Kidney tubule cell (primary cell): ENCODE data around the gene KRTAP13-4.

Experiments used
- DNase-seq: peaks from one replicate; pipeline ENCODE4 v3.0.0-alpha.2; 2018; ENCODE audit warnings: low spot score

Gene KRTAP13-4, protein sequence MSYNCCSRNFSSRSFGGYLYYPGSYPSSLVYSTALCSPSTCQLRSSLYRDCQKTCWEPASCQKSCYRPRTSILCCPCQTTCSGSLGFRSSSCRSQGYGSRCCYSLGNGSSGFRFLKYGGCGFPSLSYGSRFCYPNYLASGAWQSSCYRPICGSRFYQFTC

DNA sequence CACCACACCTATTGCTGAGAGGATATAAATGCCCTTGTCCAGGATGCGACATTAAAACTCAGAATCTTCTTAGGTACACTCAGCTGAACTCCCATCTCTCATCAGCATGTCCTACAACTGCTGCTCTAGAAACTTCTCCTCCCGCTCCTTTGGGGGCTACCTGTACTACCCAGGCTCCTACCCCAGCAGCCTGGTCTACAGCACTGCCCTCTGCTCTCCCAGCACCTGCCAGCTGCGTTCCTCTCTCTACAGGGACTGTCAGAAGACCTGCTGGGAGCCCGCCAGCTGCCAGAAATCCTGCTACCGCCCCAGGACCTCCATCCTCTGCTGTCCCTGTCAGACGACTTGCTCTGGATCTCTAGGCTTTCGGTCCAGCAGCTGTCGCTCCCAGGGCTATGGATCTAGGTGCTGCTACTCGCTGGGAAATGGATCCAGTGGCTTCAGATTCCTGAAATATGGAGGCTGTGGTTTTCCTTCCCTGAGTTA is at the start of gene KRTAP13-4:
TSS of gene KRTAP13-4 (plus strand) at position 51 of the 486 bp plus-strand sequence. CDS start at position 107, 56 bp downstream.
- no peak for DNase-seq

DNA sequence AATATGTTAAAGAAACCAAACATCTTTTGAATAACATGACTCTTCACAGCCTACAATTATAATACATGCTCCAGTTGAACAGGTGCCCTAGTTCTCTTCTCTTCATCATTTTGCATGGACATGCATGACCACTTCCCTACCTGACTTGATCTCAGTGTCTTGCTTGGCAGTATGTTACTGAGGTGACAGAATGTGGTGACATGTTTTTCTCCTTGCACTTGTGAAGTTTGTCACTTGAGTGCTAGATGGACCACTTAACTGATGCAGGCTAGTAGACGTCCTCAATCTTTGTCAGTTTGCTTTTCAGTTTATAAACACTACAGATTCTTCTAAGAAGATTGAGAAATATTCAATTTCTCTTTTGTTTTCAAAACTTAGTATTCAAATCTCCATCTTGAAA is 47.8 kb upstream of the KRTAP13-4 start:
- no peak for DNase-seq

DNA sequence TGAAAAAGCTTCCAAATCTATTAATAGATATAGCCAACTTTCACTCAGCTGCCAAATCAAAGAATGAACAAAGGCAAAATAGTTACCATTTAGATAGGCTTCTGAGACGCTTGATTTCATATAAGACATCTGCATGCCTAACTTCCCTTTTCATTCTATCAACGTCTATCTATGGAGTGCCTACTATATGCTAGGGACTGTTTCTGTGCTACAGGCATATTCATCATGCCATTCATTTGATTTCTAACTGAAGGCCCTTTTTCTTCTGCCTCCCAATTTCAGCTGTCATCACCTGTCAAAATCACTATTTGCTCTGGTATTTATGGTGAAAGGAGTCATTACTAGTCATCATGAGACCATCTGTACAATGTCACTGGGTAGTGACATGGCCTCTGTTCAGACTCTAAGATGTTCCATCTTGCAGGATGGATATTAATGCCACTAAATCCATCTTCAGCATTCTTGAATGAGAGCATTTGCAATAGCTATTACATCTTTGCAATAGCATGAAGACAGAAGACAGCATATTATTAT is 38.5 kb upstream of the KRTAP13-4 start:
- DNase-seq = no peak

DNA sequence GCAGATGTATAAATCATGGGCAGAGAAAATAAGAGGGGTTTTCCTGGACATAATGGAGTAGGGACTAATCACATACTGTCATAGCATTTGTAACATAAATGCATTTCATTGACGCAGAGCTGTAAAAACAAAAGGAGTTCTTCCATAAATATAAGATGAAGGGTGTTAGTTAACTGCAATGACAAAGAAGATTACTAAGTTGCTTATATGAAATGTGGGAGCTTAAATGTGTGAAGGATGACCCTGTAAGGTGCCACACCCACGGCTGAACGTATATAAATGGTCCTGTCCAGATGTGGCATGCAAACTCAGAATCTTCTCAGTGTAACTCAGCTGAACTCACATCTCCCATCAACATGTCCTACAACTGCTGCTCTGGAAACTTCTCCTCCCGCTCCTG is 34.3 kb upstream of the KRTAP13-4 start, which contains the start of gene KRTAP13-1:
TSS of gene KRTAP13-1 (plus strand) at position 301 of the 400 bp plus-strand sequence. CDS start at position 357, 56 bp downstream.
- DNase-seq = no peak

DNA sequence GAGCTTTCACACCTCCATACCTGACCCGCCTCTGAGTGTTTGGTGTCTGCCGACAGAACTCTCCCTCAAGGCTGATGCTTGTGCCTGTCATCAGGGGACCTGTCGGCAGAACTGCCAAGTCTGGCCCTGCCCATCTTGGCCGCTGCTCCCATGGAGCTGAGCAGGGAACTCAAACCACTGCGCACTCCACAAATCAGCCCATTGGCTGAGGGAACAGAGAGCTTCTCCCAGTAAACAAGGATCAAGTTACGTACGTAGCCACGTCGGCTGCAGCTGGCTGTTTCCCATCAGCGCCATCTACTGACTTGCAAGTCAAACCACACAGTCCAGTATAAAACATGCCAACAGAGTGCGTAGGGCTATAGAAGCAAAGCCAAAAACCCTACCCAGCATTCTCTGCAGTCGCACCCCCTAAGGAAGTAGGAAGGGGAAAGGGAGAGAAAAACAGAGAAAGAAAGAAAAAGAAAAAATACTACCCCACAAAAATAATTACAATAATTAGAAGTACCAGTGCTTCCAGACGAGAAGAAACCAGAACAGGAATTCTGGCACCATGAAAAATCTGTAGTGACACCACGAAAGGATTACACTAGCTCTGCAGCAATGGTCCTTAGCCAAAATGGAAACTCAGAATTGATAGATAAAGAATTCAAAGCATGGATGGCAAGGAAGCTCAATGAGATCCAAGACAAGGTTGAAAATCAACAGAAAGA is 21.1 kb upstream of the KRTAP13-4 start:
- peak; percentile 80 for DNase-seq

DNA sequence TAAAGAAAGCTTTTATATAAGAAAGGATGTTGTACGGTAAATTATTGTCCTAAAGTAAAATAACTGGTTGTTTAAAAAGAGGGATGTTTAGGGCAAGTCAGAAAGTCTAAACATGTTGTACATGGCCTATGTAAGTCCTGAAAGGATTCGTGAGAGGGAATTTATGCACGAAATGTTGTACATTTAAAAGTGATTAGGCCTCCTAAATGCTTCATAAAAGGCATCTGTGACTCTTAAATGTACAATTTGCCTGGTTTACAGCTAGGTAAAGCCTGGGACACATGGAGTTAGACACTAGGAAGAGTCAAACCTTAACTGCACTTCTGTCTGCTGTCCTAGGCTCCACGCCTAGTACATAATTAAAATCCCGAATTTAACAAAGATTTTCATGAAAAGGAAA is 14.0 kb upstream of the KRTAP13-4 start:
- DNase-seq = no peak

DNA sequence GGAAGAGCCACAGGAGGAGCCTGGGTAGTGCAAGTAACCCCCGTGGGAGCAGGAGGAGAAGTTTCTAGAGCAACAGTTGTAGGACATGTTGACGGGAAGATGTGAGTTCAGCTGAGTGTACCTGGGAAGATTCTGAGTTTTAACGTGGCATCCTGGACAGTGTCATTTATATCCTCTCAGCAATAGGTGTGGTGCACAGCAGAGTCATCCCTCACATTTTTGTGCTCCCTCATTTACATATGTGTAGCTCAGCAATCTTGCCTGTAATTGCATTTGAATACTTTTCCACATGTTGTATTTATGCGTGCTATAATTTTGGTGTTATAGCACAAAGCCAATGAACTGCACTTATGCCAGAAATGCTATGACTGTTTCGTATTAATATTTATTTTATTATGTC is 4.2 kb upstream of the KRTAP13-4 start, which contains the start of gene KRTAP13-3:
TSS of gene KRTAP13-3 (minus strand) at position 101 of the 400 bp plus-strand sequence. CDS start at position 87, 14 bp downstream.
- DNase-seq = no peak

DNA sequence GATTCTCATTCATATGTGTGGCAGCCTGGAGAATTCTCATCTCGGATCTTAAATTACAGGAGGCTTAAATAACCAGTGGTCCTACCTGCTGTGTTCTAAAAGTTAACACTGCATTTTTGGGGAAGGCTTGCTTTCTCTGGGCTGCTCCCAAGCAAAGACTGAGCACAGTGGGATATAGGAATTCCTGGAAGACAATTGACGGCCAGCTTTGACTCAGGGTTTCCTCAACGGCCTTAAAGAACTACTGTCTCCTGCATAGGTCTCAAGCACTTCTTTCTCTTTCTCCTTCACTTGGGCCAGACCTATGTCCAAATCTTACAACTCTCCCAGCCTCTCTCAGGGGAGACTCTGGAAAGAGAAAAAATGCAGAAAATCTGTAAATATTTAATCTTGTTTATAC is 3.3 kb upstream of the KRTAP13-4 start:
- no peak for DNase-seq

DNA sequence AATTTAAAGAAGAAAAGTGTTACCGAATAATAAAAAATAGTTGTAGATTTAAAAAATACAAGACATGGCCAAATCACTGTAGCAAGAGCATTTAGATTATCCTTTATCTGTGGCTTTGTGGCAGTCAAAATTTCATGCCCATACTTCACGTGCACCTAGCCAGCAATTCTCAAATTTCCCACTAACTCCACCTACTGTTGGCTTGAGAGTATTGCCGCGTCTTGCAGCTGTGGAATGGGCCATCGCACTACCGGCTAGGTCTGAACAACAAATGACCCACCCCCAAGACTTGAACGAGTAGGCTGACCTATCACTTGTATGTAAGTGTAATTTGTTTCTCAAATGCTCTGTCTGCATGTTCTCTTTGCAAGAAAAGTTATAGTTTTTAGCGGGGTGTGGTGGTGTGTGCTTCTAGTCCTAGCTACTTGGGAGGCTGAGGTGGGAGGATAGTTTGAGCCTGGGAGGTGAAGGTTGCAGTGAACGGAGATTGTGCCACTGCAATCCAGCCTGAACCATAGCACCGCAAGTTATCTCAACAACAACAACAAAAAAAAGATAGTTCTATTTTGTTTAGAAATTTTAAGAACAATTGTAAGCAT is 4.1 kb downstream of the KRTAP13-4 start:
- peak; percentile 38 for DNase-seq

DNA sequence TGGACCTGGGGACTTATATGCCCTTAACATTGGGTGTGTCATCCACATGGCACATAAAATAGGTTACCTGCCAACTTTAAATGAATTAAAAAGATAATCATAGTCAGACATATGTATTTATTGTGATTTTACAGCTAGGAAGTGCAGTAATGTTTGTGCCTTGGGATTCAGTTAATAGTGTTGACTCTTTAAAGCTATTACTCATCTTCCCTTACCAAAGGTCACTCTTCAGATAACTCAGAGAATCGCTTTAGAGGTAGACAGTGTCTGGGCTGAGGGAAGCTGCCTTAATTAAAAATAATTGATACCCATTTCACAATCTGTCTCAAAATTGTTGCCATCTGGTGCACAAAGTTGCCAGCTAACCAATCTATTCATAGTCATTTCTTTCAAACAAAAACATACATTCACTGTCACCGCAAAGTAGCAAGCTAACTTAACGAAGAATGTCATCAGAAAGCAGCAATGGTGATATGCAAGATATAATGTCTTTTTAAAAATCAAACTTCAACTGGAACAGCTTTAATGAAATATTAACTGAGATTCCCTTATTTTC is 7.1 kb downstream of the KRTAP13-4 start:
- no peak for DNase-seq

DNA sequence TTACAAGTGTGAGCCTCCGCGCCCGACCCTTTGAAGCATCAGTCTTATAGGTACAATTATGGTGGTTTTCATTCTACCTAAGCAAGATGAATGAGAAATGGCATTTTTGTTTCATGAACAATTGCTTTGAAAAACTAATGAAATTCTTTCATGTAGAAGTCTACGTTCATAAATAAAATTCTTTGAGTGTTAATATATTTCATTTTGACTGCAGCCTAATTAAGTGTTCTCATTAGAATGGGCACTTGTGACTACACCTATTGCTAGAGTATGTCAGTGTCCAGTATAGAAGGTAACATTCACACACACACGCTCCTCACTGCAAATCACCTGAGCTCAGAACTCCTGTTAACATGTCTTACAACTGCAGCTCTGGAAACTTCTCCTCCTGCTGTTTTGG is 10.0 kb downstream of the KRTAP13-4 start, which contains the start of gene KRTAP15-1:
TSS of gene KRTAP15-1 (plus strand) at position 301 of the 400 bp plus-strand sequence. CDS start at position 354, 53 bp downstream.
- DNase-seq = no peak

DNA sequence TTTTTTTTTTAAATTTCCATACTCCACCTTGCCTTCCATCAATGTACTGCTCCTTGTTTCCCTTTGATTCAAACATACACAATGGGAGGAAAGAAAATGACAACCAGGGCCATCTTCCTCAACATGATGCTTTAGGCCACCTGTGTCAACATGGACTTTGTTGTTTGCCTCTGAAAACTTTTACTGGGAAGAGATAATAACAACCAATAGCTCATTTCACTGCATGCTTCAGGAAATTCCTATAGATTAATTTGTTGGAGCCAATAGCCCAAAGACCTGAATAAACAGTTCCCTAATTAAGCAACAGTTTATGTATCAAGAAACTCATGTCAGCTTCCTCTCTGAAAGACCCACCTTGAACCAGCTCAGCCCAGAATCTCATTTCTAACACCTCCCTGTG is 13.2 kb downstream of the KRTAP13-4 start:
- DNase-seq = no peak

DNA sequence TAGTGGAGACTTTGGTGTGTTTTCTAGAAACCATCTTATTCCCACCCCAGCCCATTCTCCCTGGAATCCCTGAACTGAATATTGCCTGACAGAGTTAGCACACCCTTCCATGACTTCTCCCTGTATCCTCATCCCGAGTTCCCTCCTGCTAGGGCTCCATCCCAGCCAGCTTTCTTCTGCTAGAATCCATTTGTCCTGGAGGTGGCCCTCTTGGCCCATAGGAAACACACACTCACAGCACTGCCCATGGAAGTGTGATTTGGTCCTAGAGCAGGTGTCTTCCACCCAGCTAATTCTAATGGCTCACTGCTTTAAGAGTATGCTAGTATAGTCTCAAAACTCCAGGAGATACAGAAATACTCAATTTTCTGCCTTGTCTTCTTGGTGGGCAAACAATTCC is 14.2 kb downstream of the KRTAP13-4 start:
- no peak for DNase-seq

DNA sequence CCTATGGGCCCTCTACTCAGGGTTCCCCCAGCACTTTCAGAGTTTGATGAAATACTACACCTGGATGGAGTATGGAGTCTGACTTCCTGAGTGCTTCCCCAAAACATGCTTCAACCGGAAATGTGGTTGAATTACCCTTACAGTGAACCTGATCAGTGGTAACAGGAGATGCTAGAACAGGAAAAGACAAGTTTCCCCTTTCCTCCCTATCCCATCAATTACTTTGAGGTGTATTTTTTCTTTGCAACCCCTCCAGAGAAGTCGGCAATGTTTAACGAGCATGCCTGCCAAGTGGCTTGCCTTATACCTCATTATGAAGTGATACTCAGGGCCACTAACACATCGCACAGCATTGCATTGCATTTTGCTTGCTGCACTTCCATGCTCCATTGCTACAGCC is 17.0 kb downstream of the KRTAP13-4 start:
- no peak for DNase-seq

DNA sequence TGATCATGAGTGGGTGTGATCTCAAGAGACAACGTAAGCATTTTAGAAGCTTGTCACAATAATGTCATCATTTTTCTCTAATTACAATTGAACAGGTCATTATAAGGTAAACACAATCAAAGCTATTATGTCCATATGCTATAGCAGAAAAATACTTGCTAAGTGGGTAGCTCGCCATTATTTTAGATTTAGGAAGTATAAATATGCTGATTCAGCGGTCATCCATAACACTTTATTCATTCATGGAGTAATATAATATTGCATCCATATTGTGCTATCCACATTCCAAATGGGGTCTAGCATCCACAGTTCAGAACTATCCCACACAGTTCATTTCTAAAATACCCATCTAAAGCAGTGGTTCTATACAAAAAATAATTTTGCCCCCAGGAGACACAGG is 18.5 kb downstream of the KRTAP13-4 start:
- DNase-seq = no peak

DNA sequence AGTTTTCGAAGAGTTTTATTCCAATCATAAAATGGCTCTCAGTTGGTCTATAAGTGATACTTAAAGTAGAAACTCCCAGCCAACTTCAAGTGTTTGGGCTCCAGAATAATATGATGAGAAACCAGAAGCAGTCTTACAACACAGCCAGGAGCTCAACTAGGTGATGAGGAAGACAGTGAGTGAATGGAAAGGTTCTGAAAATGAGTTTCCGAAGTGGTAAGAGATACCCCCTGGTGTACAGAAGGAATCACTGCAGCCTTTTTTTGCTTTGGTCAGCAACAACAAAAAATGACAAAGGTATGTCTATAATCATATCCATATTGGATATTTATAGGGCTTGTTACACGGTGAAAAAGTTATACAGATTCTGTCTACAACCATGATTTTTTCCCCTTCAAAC is 33.7 kb downstream of the KRTAP13-4 start:
- peak; percentile 5 for DNase-seq

DNA sequence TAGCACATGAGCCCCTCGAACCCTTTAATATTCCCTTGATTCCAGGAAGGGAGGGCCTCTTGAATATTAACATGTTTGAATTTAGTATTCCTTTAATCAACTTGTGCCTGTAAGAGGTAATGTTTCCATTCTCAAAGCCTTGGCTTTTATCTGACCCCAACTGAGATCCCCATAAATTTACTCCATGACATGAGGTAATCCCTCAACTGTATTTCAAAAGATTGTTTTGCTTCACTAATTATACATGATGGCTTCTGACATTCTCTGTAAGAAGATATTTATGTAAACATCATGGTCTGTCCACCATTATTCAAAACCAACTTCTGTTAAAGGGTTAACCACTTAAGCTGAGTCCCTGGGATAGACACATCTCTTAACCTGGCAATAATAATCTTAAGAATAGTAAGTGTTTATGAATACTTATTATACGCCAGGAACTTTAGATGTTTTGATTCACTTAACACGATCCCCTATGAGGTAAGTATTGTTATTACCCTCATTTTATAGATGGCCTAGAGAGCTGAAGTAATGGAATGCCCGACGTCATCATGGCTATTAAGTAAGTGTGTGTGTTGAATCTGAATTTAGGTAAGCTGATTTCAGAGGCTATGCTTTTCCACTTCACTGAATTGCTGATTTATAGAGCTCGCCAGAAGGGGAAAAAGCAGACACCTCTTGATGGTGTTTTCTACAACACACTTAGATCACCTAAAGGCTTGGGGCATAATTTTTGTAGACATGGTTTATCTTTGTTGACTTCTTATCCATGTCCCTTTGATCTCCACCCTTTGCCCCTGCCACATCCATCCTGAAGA is 39.1 kb downstream of the KRTAP13-4 start:
- DNase-seq = no peak

DNA sequence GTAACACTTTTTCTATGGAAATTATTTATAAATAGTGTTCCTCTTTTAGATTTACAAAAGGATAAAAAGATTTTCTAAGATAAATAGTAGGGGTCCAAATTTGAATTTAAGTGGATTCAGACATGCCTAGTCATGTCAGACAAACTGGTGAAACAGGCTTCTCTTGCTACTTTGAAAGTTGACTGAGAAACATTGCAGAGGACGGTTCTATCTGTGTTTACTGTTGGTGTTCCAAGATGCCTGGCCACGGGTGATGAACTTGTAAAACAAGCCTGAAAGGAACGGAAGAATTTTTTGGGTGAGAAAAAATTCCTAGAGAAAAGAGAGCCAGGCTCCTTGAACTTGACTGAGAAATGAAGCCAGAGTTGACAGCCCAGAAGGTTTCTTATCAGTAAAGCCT is 48.0 kb downstream of the KRTAP13-4 start:
- DNase-seq = no peak

DNA sequence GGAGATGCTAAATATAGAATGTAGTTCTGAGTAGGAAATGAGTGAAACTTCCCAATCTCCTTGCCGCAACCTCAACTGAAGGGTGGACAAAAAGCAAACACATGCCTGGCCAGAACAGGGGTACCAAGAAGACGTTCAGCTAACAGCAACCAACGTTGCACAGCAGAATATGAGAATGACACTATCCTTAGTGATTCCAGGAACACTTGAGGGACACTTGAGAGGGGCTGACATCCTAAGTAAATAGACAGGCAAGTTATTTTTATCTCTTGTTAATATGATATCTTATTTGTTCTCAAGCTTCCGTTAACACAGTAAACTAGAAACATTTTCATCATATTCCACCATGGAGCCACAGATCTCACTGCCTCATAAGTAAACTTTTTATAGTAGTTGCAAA is 49.2 kb downstream of the KRTAP13-4 start:
- no peak for DNase-seq

DNA sequence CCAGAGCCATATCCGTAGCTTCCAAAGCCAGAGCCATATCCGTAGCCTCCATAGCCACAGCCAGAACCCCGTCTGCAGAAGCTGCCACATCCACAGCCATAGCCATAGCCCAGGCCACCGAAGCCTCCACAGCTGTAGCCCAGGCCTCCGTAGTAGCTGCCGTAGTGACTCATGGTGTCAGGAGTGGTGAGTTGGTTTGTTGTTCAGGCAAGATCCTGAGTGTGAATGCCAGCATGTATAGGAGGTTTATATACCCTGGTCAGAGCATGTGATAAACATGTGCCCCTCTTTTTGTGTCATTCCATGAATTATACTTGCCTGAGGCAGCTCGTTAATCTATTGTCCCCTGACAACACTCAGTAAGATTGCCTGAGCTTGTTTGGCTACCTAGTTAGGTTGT is 50.1 kb downstream of the KRTAP13-4 start, which contains the start of gene KRTAP19-1:
TSS of gene KRTAP19-1 (minus strand) at position 223 of the 400 bp plus-strand sequence. CDS start at position 173, 50 bp downstream.
- no peak for DNase-seq
